Adrenal gland (tissue), 12 donors: ENCODE measurements around the gene MYCBPAP. TPM values are rescaled to one million over a fixed set of nuclear protein-coding genes. Genes with fewer than 3 reads are reported as not detected.
"Not testable (repeated sequence)": the region's sequence is repeated elsewhere in the genome, so short reads cannot be mapped to it uniquely, and the experiment has no call there.

Experiments used
- DNase-seq, 7 donors: peaks; one replicate each; pipeline ENCODE4 v3.0.0-alpha.2; 2019 to 2020
- H3K27ac ChIP-seq, 5 donors: fragments of 200-600 bp; sonication (generic) in 4 of 5; 1 replicate in 3 of 5; 2 replicates in 2 of 5; pipeline versions ENCODE4 v1.5.1 to v1.8.0; 2016 to 2020; ENCODE audit warnings: mild to moderate bottlenecking in 1 of 5
- H3K27me3 ChIP-seq: fragments of 200-600 bp; 2 replicates; pipeline ENCODE4 v1.8.0; 2021
- H3K36me3 ChIP-seq, 2 donors: fragments of 200-600 bp; replicated peaks in 1 of 2; 1 replicate in 1 of 2; 2 replicates in 1 of 2; pipeline versions ENCODE4 v1.5.1 to v1.8.0; 2018 to 2022
- H3K4me1 ChIP-seq, 2 donors: fragments of 200-600 bp; replicated peaks in 1 of 2; 1 replicate in 1 of 2; 2 replicates in 1 of 2; pipeline versions ENCODE4 v1.5.1 to v1.8.0; 2018 to 2021
- H3K4me3 ChIP-seq, 4 donors: fragments of 200-600 bp; sonication (generic) in 3 of 4; one replicate each; pipeline ENCODE4 v1.5.1; 2016 to 2018
- H3K9me3 ChIP-seq, 3 donors: fragments of 200-600 bp; sonication (generic) in 1 of 3; replicated peaks in 1 of 3; 1 replicate in 2 of 3; 2 replicates in 1 of 3; pipeline versions ENCODE4 v1.5.1 to v1.8.0; 2016 to 2021
- POLR2A ChIP-seq, 2 donors: fragments of 450-650 bp; IDR thresholded peaks; one replicate each; pipeline ENCODE4 v1.6.1; 2017; ENCODE audit warnings: antibody characterized with exemption in 2 of 2, mild to moderate bottlenecking in 2 of 2, moderate library complexity in 1 of 2
- WGBS, 4 donors: extraction: QIAGEN DNeasy Blood & Tissue Kit in 2 of 4; methylation state at CpG; one replicate each; pipeline versions ENCODE4 v1.1.5 to v1.1.7; 2013 to 2017; 5-methylcytosine and 5-hydroxymethylcytosine counted together
- intact Hi-C, 2 donors: fragments of 100-400 bp; cut with DNase I; formaldehyde crosslinking; loops; one replicate each; pipeline versions ENCODE4 v1.14.1 to v1.15.0; 2022 to 2023
- polyA plus RNA-seq, 3 donors: library from polyadenylated mRNA; stranded (reverse); fragments of 200-250 nt in 2 of 3; fragments of 350-450 nt in 1 of 3; fragmentation: Illumina TruSeq in 1 of 3; extraction: RNeasy Lipid Tissue Mini Kit (QIAGEN cat#74804) in 1 of 3; gene quantifications; one replicate each; pipeline ENCODE4 v1.2.3, GENCODE V29; 2013 to 2014
- total RNA-seq, 9 donors: library from RNA; depleted of rRNA in 4 of 9; stranded (reverse); fragments of >200 nt in 4 of 9; fragments of 120-200 nt in 1 of 9; fragmentation: NEBNext Ultra II Directional in 1 of 9; extraction: Animal tissue kit (Norgen Biotek cat#: 25700) in 1 of 9; gene quantifications; one replicate each; pipeline versions ENCODE4 v1.1.0 to v1.2.4, GENCODE V29; 2013 to 2023
- TF ChIP-seq, protein P1 (sequence below), 6 experiments: fragments of 450-650 bp in 4 of 6; fragments of 200-600 bp in 2 of 6; sonication (generic) in 1 of 6; IDR thresholded peaks; 1 replicate in 5 of 6; 2 replicates in 1 of 6; pipeline versions ENCODE4 v1.5.1 to v1.8.0; 2016 to 2021; ENCODE audit warnings: antibody characterized with exemption in 6 of 6, mild to moderate bottlenecking in 2 of 6, moderate library complexity in 1 of 6
- donor health status: healthy with polysubstance abuse.
- donor health status: Bipolar disorder and iron deficiency.
- donor health status: DM: yes; HTN: yes; CAD: no.
- donor health status: DM: no; HTN: no; CAD: no.
- donor health status: DM: no; HTN: no; CAD: no.
- donor health status: DM: yes; HTN: yes; CAD: no.

The MYCBPAP gene
- total and polyA plus RNA-seq, 12 donors, result 0.12 to 8.9 (median 2.3) TPM; not detected in 1

DNA sequence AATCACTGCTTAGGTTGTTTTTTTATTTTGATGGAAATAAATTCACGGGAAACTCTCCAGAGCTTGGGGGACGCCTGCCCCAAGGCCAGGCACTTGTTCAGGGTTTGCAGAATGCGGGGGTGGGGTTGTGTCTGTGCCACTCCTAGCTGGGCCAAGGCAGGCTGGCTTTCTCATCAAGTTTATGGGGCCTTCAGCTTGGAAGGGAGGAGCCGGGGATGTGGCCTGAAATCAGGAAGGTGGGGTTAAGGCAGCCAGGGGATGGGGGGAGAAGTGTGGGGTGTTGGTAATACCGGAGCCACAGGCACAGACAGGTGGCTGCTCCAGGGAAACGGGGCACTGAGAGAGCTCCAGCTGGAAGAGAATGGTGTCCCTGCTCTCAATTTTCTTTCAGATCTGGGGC lies 37.8 kb upstream of the MYCBPAP start:
- H3K9me3 ChIP-seq, result no peaks in the 10 kb centered on the region
- peaks cover 22% of the 10 kb centered on the region in 2 donors for H3K4me1 ChIP-seq
- intact Hi-C loops, result loop anchor here in 1 of 2 donors (5.0 kb wide), 1 partner anchor 113 kb away; no protein-coding TSS in a partner anchor
- TF ChIP-seq POLR2A (IDR thresholded peaks at IDR 0.05), result no peak
- TF ChIP-seq, protein P1, sequence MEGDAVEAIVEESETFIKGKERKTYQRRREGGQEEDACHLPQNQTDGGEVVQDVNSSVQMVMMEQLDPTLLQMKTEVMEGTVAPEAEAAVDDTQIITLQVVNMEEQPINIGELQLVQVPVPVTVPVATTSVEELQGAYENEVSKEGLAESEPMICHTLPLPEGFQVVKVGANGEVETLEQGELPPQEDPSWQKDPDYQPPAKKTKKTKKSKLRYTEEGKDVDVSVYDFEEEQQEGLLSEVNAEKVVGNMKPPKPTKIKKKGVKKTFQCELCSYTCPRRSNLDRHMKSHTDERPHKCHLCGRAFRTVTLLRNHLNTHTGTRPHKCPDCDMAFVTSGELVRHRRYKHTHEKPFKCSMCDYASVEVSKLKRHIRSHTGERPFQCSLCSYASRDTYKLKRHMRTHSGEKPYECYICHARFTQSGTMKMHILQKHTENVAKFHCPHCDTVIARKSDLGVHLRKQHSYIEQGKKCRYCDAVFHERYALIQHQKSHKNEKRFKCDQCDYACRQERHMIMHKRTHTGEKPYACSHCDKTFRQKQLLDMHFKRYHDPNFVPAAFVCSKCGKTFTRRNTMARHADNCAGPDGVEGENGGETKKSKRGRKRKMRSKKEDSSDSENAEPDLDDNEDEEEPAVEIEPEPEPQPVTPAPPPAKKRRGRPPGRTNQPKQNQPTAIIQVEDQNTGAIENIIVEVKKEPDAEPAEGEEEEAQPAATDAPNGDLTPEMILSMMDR (IDR thresholded peaks at IDR 0.05), result no peak
- no peak overlapping the region for H3K4me3 ChIP-seq
- no peaks in the 10 kb centered on the region for H3K27me3 ChIP-seq
- WGBS, 4 donors, result 48 to 60% (median 55%) methylated on average over 6 of the region's 6 CpGs
- peak in 5 of 7 donors; percentile 58 to 81 (median 63) for DNase-seq
- peak overlapping the region in 3 of 5 donors; percentile 26 to 73 (median 60) for H3K27ac ChIP-seq
- peaks cover 0 to 24% of the 10 kb centered on the region in 2 donors for H3K36me3 ChIP-seq

DNA sequence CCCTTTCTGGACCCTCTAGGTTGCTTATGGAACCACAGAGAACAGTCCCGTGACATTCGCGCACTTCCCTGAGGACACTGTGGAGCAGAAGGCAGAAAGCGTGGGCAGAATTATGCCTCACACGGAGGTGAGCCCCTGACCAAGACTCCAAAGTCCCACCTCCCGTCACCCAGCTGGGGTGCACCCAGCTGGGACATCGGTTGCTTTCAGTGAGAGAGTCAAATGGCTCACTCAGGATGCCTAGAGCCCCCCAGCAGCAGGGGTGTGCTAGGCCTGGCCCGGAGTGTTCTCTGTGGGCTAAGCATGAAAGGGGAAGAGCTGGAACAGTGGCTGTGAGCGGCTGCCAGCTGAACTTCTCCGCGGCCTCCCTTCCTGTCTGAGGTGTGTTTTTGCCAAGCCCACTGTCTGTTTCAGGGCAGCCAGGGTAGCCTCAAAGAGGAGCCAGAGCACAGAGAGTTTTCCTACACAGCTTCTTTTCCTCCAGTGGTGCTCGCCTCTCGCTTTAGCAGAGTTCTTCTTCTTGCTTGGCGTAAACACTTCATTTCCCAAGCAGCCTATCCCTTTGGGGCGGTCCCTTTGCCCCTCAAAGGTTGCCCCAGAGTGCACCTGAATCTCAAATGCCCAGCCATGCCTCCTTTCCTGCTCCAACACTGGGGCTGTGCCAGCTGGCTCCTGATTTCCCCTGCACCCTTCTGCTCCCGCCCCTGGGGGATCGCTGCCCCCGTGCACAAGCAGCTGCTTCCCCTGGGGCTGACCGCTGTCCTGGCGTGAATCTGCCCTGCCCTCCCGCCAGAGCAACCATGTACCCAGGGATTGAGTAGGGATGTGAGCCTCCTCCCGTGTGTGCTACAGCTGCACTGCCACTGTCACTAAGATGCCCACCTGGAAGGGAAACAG lies 37.0 kb upstream of the MYCBPAP start:
- no peaks in the 10 kb centered on the region for H3K9me3 ChIP-seq
- peaks cover 22% of the 10 kb centered on the region in 2 donors for H3K4me1 ChIP-seq
- peak in 1 of 7 donors; percentile 18 for DNase-seq
- WGBS, 4 donors, result 75 to 86% (median 76%) methylated on average over 15 to 22 of the region's 22 CpGs
- intact Hi-C loops, result loop anchor here in 1 of 2 donors (5.0 kb wide), 1 partner anchor 114 kb away; no protein-coding TSS in a partner anchor
- peak overlapping the region in 2 of 5 donors; percentile 30 to 73 for H3K27ac ChIP-seq
- H3K36me3 ChIP-seq, result peaks cover 0 to 24% of the 10 kb centered on the region in 2 donors
- H3K4me3 ChIP-seq, result no peak overlapping the region
- no peak for TF ChIP-seq POLR2A (IDR thresholded peaks at IDR 0.05)
- TF ChIP-seq, protein P1 (IDR thresholded peaks at IDR 0.05), result no peak
- H3K27me3 ChIP-seq, result no peaks in the 10 kb centered on the region

DNA sequence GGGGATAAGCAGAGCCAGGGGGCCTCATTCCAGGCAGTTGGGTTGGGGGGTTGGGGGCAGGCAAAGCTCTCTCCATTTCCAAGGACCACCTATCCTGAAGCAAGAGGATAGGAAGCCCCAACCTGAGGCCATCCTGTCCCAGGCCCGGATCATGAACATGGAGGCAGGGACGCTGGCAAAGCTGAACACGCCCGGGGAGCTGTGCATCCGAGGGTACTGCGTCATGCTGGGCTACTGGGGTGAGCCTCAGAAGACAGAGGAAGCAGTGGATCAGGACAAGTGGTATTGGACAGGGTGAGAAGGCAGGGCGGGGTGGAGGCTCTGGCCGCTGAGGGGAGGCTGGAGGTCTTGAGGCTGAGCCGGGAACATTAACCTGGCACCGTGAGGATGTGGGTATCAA lies 36.0 kb upstream of the MYCBPAP start:
- Histone ChIP-seq H3K4me3 (no peak overlapping the region), H3K27me3 (no peaks in the 10 kb centered on the region), H3K9me3 (no peaks in the 10 kb centered on the region), H3K36me3 (peaks cover 0 to 24% of the 10 kb centered on the region in 2 donors), H3K27ac (no peak overlapping the region), H3K4me1 (peaks cover 22 to 26% of the 10 kb centered on the region in 2 donors)
- WGBS, 4 donors, result 86 to 97% (median 95%) methylated on average over 8 to 10 of the region's 10 CpGs
- TF ChIP-seq, protein P1 (IDR thresholded peaks at IDR 0.05), result no peak
- TF ChIP-seq POLR2A (IDR thresholded peaks at IDR 0.05), result no peak
- peak in 1 of 7 donors; percentile 20 for DNase-seq
- intact Hi-C loops, result loop anchor here in 1 of 2 donors (5.0 kb wide), 1 partner anchor 115 kb away; no protein-coding TSS in a partner anchor

DNA sequence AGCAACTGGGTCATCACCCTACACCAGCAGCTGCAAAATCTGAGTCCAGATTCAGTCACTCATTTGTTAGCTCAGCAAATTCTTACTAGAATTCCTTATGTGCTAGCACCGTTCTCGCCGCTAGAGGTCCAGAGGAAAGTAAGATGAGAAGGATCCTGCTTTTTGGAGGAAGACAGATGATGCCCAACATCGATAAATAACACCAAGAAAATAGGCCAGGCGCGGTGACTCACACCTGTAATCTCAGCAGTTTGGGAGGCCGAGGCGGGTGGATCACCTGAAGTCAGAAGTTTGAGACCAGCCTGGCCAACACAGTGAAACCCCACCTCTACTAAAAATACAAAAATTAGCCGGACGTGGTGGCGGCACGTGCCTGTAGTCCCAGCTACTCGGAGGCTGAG lies 35.5 kb upstream of the MYCBPAP start:
- not testable (repeated sequence) for DNase-seq
- 84 to 91% (median 88%) methylated on average over 13 of the region's 13 CpGs for WGBS, 4 donors
- intact Hi-C loops, result loop anchor here in 1 of 2 donors (5.0 kb wide), 1 partner anchor 115 kb away; no protein-coding TSS in a partner anchor

More for the DNA sequence above, 35.5 kb upstream of the MYCBPAP start:
- H3K27ac ChIP-seq, H3K27me3 ChIP-seq, H3K9me3 ChIP-seq, H3K4me3 ChIP-seq: not testable (repeated sequence)
- H3K36me3 ChIP-seq, result peaks cover 0 to 24% of the 10 kb centered on the region in 2 donors
- peaks cover 22 to 26% of the 10 kb centered on the region in 2 donors for H3K4me1 ChIP-seq
